Prostate gland (tissue), 2 donors: ENCODE results near the gene ERCC1.
"Not testable (repeated sequence)": the region's sequence is repeated elsewhere in the genome, so short reads cannot be mapped to it uniquely, and the experiment has no call there.

Experiments used
- CTCF ChIP-seq, 4 experiments: fragments of 200-600 bp in 2 of 4; fragments of 450-650 bp in 2 of 4; sonication (generic) in 2 of 4; IDR thresholded peaks; 1 replicate in 3 of 4; 2 replicates in 1 of 4; pipeline ENCODE4 v1.5.1; 2016 to 2019; ENCODE audit warnings: antibody characterized with exemption in 4 of 4, mild to moderate bottlenecking in 2 of 4, moderate library complexity in 2 of 4
- POLR2A ChIP-seq: fragments of 450-650 bp; IDR thresholded peaks from one replicate; pipeline ENCODE4 v1.6.1; 2016; ENCODE audit warnings: antibody characterized with exemption, mild to moderate bottlenecking

DNA sequence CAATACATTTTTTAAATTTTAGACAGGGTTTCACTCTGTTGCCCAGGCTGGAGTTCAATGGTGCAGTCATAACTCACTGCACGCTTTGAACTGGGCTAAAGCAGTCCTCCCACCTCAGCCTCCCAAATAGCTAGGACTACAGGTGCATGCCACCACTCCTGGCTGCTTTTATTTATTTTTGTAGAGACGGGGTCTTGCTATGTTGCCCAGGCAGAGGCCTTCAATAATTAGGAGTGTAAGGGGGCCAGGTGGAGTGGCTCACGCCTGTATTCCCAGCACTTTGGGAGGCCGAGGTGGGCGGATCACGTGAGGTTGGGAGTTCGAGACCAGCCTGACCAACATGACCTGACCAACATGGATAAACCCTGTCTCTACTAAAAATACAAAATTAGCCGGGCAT lies 8.8 kb upstream of the ERCC1 start:
- TF ChIP-seq CTCF (IDR thresholded peaks at IDR 0.05); POLR2A: not testable (repeated sequence)
